Cardiac fibroblast (primary cell): ENCODE measurements around the gene DNAH6.
"Not testable (repeated sequence)": the region's sequence is repeated elsewhere in the genome, so short reads cannot be mapped to it uniquely, and the experiment has no call there.

ENCODE experiments used
- DNase-seq, 2 donors: peaks; one replicate each; pipeline versions ENCODE4 v3.0.0 to v3.0.0-alpha.2; 2010; ENCODE audit warnings: low read depth in 2 of 2
- H3K4me3 ChIP-seq, 2 donors: replicated peaks in 1 of 2; 1 replicate in 1 of 2; 2 replicates in 1 of 2; pipeline ENCODE4 v1.5.1; 2011; ENCODE audit warnings: low read depth in 2 of 2, low read length in 2 of 2, mild to moderate bottlenecking in 2 of 2, moderate library complexity in 1 of 2
- CTCF ChIP-seq: IDR thresholded peaks from one replicate; pipeline ENCODE4 v1.5.1; 2011; ENCODE audit warnings: low read depth, mild to moderate bottlenecking, low read length, inconsistent platforms

DNAH6 gene

GRCh38 chr2:84749442-84749841 lies 233.1 kb downstream of the DNAH6 start:
- no peak for TF ChIP-seq CTCF
- no peak overlapping the region for H3K4me3 ChIP-seq
- peak in 1 of 2 donors; percentile 34 for DNase-seq

- DNase-seq = no peak
- no peak overlapping the region for H3K4me3 ChIP-seq
- no peak for TF ChIP-seq CTCF
These were observed 238.8 kb downstream of the DNAH6 start for GRCh38 chr2:84755096-84755495.

GRCh38 chr2:84757648-84758047 lies 241.3 kb downstream of the DNAH6 start:
- no peak for DNase-seq
- TF ChIP-seq CTCF = no peak
- no peak overlapping the region for H3K4me3 ChIP-seq

- no peak for DNase-seq
- TF ChIP-seq CTCF = no peak
These were observed 250.5 kb downstream of the DNAH6 start for GRCh38 chr2:84766791-84767190.

GRCh38 chr2:84768840-84769239 lies 252.5 kb downstream of the DNAH6 start:
- no peak for TF ChIP-seq CTCF
- DNase-seq = no peak
- no peak overlapping the region for H3K4me3 ChIP-seq

More at GRCh38 chr2:84766791-84767190, 250.5 kb downstream of the DNAH6 start:
- H3K4me3 ChIP-seq = no peak overlapping the region

- DNase-seq = no peak
- TF ChIP-seq CTCF = no peak
These were observed 254.0 kb downstream of the DNAH6 start for GRCh38 chr2:84770280-84770679.

GRCh38 chr2:84771251-84771650 lies 255.0 kb downstream of the DNAH6 start:
- no peak overlapping the region for H3K4me3 ChIP-seq
- TF ChIP-seq CTCF = no peak
- no peak for DNase-seq

More at GRCh38 chr2:84770280-84770679, 254.0 kb downstream of the DNAH6 start:
- H3K4me3 ChIP-seq = no peak overlapping the region

- DNase-seq, H3K4me3 ChIP-seq: not testable (repeated sequence)
These were observed 257.3 kb downstream of the DNAH6 start for GRCh38 chr2:84773562-84773961.
